HuH-7.5 (cell line): ENCODE data around the gene BRD7.

Source experiments
- DNase-seq: peaks from one replicate; pipeline ENCODE4 v3.0.0; 2011; ENCODE audit warnings: low spot score

The BRD7 gene

GRCh38 chr16:50303041-50303604, 65.7 kb downstream of the BRD7 start:
- peak; percentile 9 for DNase-seq

- DNase-seq, result peak; percentile 9
These were observed 66.2 kb downstream of the BRD7 start for GRCh38 chr16:50302472-50303005.

GRCh38 chr16:50301626-50302471, 66.9 kb downstream of the BRD7 start:
- peak; percentile 15 for DNase-seq

GRCh38 chr16:50300942-50301625, 67.7 kb downstream of the BRD7 start:
- DNase-seq, result peak; percentile 7

- DNase-seq, result no peak
These were observed 69.2 kb downstream of the BRD7 start for GRCh38 chr16:50299508-50300105.

GRCh38 chr16:50298591-50299507, 69.9 kb downstream of the BRD7 start:
- no peak for DNase-seq

- no peak for DNase-seq
These were observed 70.7 kb downstream of the BRD7 start for GRCh38 chr16:50298075-50298460.

- DNase-seq, result no peak
These were observed 71.3 kb downstream of the BRD7 start for GRCh38 chr16:50297301-50298074.

- no peak for DNase-seq
These were observed 72.0 kb downstream of the BRD7 start for GRCh38 chr16:50296807-50297206.

GRCh38 chr16:50295541-50296132, 73.2 kb downstream of the BRD7 start:
- no peak for DNase-seq

GRCh38 chr16:50294955-50295354, 73.8 kb downstream of the BRD7 start:
- DNase-seq, result no peak

GRCh38 chr16:50293994-50294855, 74.6 kb downstream of the BRD7 start:
- DNase-seq, result no peak

- no peak for DNase-seq
These were observed 75.6 kb downstream of the BRD7 start for GRCh38 chr16:50293041-50293783.

GRCh38 chr16:50292566-50292948, 76.2 kb downstream of the BRD7 start:
- DNase-seq, result no peak

GRCh38 chr16:50291719-50292565, 76.8 kb downstream of the BRD7 start:
- DNase-seq, result no peak

- no peak for DNase-seq
These were observed 77.9 kb downstream of the BRD7 start for GRCh38 chr16:50290856-50291255.

GRCh38 chr16:50289950-50290764, 78.6 kb downstream of the BRD7 start:
- DNase-seq, result no peak
